A549 (cell line): Measurements from ENCODE around the gene HSCB. TPM values are rescaled to one million over a fixed set of nuclear protein-coding genes. Genes with fewer than 3 reads are reported as not detected.

ENCODE experiments used
- ATAC-seq, 2 experiments: fragments of 200-7000 bp in 1 of 2; fragments of >200 bp in 1 of 2; cut with Nextera tagmentation in 1 of 2; cut with Tn5 transposase in 1 of 2; 3 replicates each; pipeline versions ENCODE4 v1.8.0 to v1.9.1; 2018 to 2020; ENCODE audit warnings: mild to moderate bottlenecking in 1 of 2, moderate library complexity in 1 of 2
- CTCF ChIA-PET: fragments of 300-600 bp; sonication (Branson Sonifier 250); formaldehyde crosslinking; extraction: SDS; loops from one replicate; lab custom pipeline; 2021; ENCODE audit warnings: antibody characterized with exemption, inconsistent platforms; lab: Yijun Ruan, JAX
- POLR2A ChIA-PET: fragments of 350-600 bp; formaldehyde crosslinking; extraction: SDS; loops from one replicate; lab custom pipeline; 2021; ENCODE audit warnings: antibody characterized with exemption, inconsistent platforms; lab: Yijun Ruan, JAX
- DNase-seq, 2 experiments: peaks; one replicate each; pipeline versions ENCODE4 v3.0.0 to v3.0.0-alpha.2; 2011 to 2016; ENCODE audit warnings: low read depth in 1 of 2, low spot score in 1 of 2
- FAIRE-seq: peaks from 2 replicates; lab custom pipeline; 2011; peaks lifted over from hg19 to GRCh38; lab: Jason Lieb, UNC
- H3K27ac ChIP-seq, 2 experiments: fragments of >200 bp; sonication (Bioruptor Twin); formaldehyde crosslinking; 3 replicates each; pipeline ENCODE4 v1.5.1; 2016 to 2017
- H3K4me1 ChIP-seq: fragments of >200 bp; sonication (Bioruptor Twin); formaldehyde crosslinking; 3 replicates; pipeline ENCODE4 v1.6.1; 2016
- H3K4me2 ChIP-seq: fragments of >200 bp; sonication (Bioruptor Twin); formaldehyde crosslinking; 3 replicates; pipeline ENCODE4 v1.6.1; 2016
- H3K4me3 ChIP-seq: fragments of >200 bp; sonication (Bioruptor Twin); formaldehyde crosslinking; 3 replicates; pipeline ENCODE4 v1.5.1; 2016
- H3K9me3 ChIP-seq: fragments of >200 bp; sonication (Bioruptor Twin); formaldehyde crosslinking; 3 replicates; pipeline ENCODE4 v1.6.1; 2016
- BHLHE40 ChIP-seq: IDR thresholded peaks from 2 replicates; pipeline ENCODE4 v1.6.1; 2012; ENCODE audit warnings: low read depth, low read length, inconsistent platforms
- CHD2 ChIP-seq: fragments of 150-350 bp; IDR thresholded peaks from 2 replicates; pipeline ENCODE4 v1.6.1; 2014; ENCODE audit warnings: low read length; ENCODE audit not compliant: partially characterized antibody
- CHD4 ChIP-seq: fragments of 200-600 bp; sonication (generic); IDR thresholded peaks from 2 replicates; pipeline ENCODE4 v1.6.1; 2016; ENCODE audit warnings: antibody characterized with exemption, mild to moderate bottlenecking, borderline replicate concordance
- ESRRA ChIP-seq: fragments of 150-350 bp; IDR thresholded peaks from 2 replicates; pipeline ENCODE4 v1.6.1; 2014; ENCODE audit warnings: mild to moderate bottlenecking, low read length, borderline replicate concordance
- FOSB ChIP-seq: fragments of 250-450 bp; sonication (Bioruptor Pico); IDR thresholded peaks from 2 replicates; pipeline ENCODE4 v1.5.0; 2020; ENCODE audit warnings: mild to moderate bottlenecking, moderate library complexity
- FOSL2 ChIP-seq, 2 experiments: fragments of 450-650 bp in 1 of 2; fragments of >200 bp in 1 of 2; sonication (Bioruptor Twin) in 1 of 2; formaldehyde crosslinking; IDR thresholded peaks; 2 replicates each; pipeline versions ENCODE4 v1.5.0 to v1.6.1; 2016 to 2020; ENCODE audit warnings: mild to moderate bottlenecking in 1 of 2, moderate library complexity in 1 of 2
- HOXB5 ChIP-seq: fragments of 250-450 bp; sonication (Bioruptor Pico); IDR thresholded peaks from 2 replicates; pipeline ENCODE4 v1.5.0; 2020; ENCODE audit warnings: mild to moderate bottlenecking, moderate library complexity
- JUN ChIP-seq, 2 experiments: fragments of >200 bp; sonication (Bioruptor Twin); formaldehyde crosslinking; IDR thresholded peaks; 2 replicates in 1 of 2; 3 replicates in 1 of 2; pipeline ENCODE4 v1.6.1; 2016 to 2017
- MYC ChIP-seq: IDR thresholded peaks from 2 replicates; pipeline ENCODE4 v1.6.1; 2012; ENCODE audit warnings: mild to moderate bottlenecking, inconsistent platforms, low read length, improper control_type of control experiment, borderline replicate concordance
- NFE2L2 ChIP-seq: fragments of 150-350 bp; conservative IDR thresholded peaks from 2 replicates; pipeline ENCODE4 v1.6.1; 2014; ENCODE audit warnings: low read length
- PHF8 ChIP-seq: fragments of 200-600 bp; sonication (generic); IDR thresholded peaks from 2 replicates; pipeline ENCODE4 v1.6.1; 2016; ENCODE audit warnings: low read depth, mild to moderate bottlenecking, antibody characterized with exemption, moderate library complexity, borderline replicate concordance
- POLR2A ChIP-seq: IDR thresholded peaks from 2 replicates; pipeline ENCODE4 v1.6.1; 2012; ENCODE audit warnings: mild to moderate bottlenecking, low read length
- POLR2AphosphoS2 ChIP-seq: conservative IDR thresholded peaks from 2 replicates; pipeline ENCODE4 v1.6.1; 2012; ENCODE audit warnings: low read length, improper control_type of control experiment, inconsistent platforms
- RCOR1 ChIP-seq: fragments of 150-350 bp; IDR thresholded peaks from 2 replicates; pipeline ENCODE4 v1.6.1; 2014; ENCODE audit warnings: antibody characterized with exemption, low read length, low read depth
- RNF2 ChIP-seq: fragments of 200-600 bp; sonication (generic); IDR thresholded peaks from 2 replicates; pipeline ENCODE4 v1.6.1; 2016; ENCODE audit warnings: low read depth, mild to moderate bottlenecking, antibody characterized with exemption, moderate library complexity, borderline replicate concordance
- SREBF2 ChIP-seq: fragments of 450-650 bp; IDR thresholded peaks from 2 replicates; pipeline ENCODE4 v1.6.1; 2014; ENCODE audit warnings: mild to moderate bottlenecking, moderate library complexity
- TFCP2L1 ChIP-seq: fragments of 250-450 bp; sonication (Bioruptor Pico); IDR thresholded peaks from 2 replicates; pipeline ENCODE4 v1.5.0; 2021; ENCODE audit warnings: mild to moderate bottlenecking
- TP53 ChIP-seq: fragments of 250-450 bp; sonication (Bioruptor Pico); IDR thresholded peaks from 2 replicates; pipeline ENCODE4 v1.5.0; 2021; ENCODE audit warnings: mild to moderate bottlenecking, moderate library complexity
- ZFP36 ChIP-seq: fragments of 450-650 bp; IDR thresholded peaks from 2 replicates; pipeline ENCODE4 v1.6.1; 2014; ENCODE audit warnings: borderline replicate concordance; ENCODE audit not compliant: partially characterized antibody
- WGBS: methylation state at CpG from one replicate; pipeline ENCODE4 v1.1.6; 2017; ENCODE audit errors: missing lambda C conversion rate; 5-methylcytosine and 5-hydroxymethylcytosine counted together
- polyA plus RNA-seq, 4 experiments: library from polyadenylated mRNA; depleted of rRNA in 3 of 4; stranded (reverse); fragments of >200 nt; fragmentation: RNase III in 1 of 4; extraction: RNeasy Plus Mini Kit Qiagen cat#74134 plus additional on column Dnase treatment in 1 of 4; gene quantifications; 2 replicates in 3 of 4; 3 replicates in 1 of 4; pipeline ENCODE4 v1.2.3, GENCODE V29; 2011 to 2017
- TF ChIP-seq, protein P1 (sequence below): fragments of >200 bp; sonication (Bioruptor Twin); formaldehyde crosslinking; IDR thresholded peaks from 3 replicates; pipeline ENCODE4 v1.5.1; 2016
- TF ChIP-seq, protein P2 (sequence below): IDR thresholded peaks from 2 replicates; pipeline ENCODE4 v1.6.1; 2012
- TF ChIP-seq, protein P3 (sequence below): fragments of >200 bp; sonication (Bioruptor Twin); formaldehyde crosslinking; IDR thresholded peaks from 3 replicates; pipeline ENCODE4 v1.6.1; 2016
- TF ChIP-seq, protein P4 (sequence below): fragments of 450-650 bp; IDR thresholded peaks from 2 replicates; pipeline ENCODE4 v1.6.1; 2014; ENCODE audit warnings: antibody characterized with exemption
- TF ChIP-seq, protein P5 (sequence below): IDR thresholded peaks from 2 replicates; pipeline ENCODE4 v1.6.1; 2012; ENCODE audit warnings: low read depth, borderline replicate concordance
- TF ChIP-seq, protein P6 (sequence below): fragments of >200 bp; sonication (Bioruptor Twin); formaldehyde crosslinking; IDR thresholded peaks from 2 replicates; pipeline ENCODE4 v1.6.1; 2016

HSCB gene
- polyA plus RNA-seq, 2 of the 4 experiments (the other 2 are of a cell fraction), result 17.2 to 22.4 TPM

DNA sequence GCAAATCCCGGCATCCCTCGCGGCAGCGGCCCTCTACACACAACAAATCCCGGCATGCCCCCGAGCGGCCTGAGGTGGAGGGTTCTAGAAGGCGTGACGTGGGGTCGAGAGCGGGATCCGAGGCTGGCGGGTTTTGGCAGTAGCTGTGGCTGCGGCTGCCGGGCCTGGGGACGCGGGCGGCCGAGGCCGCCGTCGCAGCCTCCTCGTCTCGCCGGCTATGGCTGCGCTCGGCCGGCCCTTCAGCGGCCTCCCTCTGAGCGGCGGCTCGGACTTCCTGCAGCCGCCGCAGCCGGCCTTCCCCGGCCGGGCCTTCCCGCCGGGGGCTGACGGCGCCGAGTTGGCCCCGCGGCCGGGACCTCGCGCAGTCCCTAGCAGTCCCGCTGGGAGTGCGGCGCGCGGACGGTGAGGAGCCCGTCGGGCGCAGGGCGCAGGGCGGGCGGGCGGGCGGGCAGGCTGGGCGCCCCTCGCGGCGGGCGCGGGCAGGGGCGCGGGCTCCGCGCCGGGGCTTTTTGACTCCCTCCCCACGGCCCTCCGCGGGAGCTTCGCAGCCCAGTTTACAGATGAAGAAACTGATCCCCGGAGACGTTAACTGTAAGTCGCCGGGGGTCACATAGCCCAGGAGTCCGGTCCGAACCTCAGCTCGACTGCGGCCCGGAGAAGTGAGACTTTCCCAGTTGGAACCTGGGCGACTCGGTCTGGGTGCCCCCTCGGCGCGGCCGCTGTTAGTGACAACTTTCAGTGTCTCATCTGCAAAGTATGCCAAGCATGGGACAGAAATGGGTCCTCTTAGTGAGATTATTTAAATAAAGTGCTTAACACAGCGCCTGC is 31.0 kb downstream of the HSCB start, which contains the start of gene CCDC117:
CCDC117 (plus strand) TSS at position 63 of the 828 bp plus-strand sequence; CDS start at position 218, 155 bp downstream.
- DNase-seq, result peak; percentile 89 to 94
- FAIRE-seq, result no peak

DNA sequence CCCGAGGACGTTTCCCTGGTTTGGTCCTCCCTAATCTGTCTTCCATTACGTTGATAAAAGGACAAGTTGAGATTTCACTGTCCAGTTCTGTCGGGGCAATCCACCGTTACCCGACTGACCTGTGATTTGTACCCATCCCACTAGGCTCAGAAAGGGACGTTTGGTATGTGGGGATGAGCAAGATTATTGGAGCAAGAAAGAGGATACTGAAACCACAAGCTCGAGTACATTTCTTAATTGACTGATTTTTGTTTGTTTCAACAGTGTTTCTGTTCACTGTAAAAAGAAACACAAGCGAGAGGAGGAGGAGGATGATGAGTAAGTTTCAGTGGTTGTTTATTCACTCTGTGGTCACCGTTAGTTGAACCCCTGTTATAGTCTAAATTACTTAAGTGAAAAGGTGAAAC is 31.6 kb downstream of the HSCB start:
- FAIRE-seq, result no peak
- CTCF ChIA-PET, result interaction anchor here (0.6 to 3.1 kb wide), 8 partner anchors 8 to 172 kb away, joined by 3 to 17 read pairs (median 4); no protein-coding TSS in a partner anchor
- WGBS, result 3% methylated on average over 10 of the region's 10 CpGs

More for the DNA sequence above, 31.0 kb downstream of the HSCB start, which contains the start of gene CCDC117:
- peak within 1 kb of the TSS; percentile 77 for H3K4me2 ChIP-seq
- no peaks in the 10 kb centered on the region for H3K4me1 ChIP-seq
- CTCF ChIA-PET, result interaction anchor here (0.7 to 3.1 kb wide), 9 partner anchors 9 to 172 kb away, joined by 3 to 17 read pairs (median 3); partner anchors contain the start of gene TTC28
- no peak for TF ChIP-seq RNF2
- TF ChIP-seq, protein P1, sequence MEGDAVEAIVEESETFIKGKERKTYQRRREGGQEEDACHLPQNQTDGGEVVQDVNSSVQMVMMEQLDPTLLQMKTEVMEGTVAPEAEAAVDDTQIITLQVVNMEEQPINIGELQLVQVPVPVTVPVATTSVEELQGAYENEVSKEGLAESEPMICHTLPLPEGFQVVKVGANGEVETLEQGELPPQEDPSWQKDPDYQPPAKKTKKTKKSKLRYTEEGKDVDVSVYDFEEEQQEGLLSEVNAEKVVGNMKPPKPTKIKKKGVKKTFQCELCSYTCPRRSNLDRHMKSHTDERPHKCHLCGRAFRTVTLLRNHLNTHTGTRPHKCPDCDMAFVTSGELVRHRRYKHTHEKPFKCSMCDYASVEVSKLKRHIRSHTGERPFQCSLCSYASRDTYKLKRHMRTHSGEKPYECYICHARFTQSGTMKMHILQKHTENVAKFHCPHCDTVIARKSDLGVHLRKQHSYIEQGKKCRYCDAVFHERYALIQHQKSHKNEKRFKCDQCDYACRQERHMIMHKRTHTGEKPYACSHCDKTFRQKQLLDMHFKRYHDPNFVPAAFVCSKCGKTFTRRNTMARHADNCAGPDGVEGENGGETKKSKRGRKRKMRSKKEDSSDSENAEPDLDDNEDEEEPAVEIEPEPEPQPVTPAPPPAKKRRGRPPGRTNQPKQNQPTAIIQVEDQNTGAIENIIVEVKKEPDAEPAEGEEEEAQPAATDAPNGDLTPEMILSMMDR, result peak; percentile 26; the same call in 1 of the 3 replicates
- TF ChIP-seq, protein P2, sequence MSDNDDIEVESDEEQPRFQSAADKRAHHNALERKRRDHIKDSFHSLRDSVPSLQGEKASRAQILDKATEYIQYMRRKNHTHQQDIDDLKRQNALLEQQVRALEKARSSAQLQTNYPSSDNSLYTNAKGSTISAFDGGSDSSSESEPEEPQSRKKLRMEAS, result peak; percentile 86
- no peak for TF ChIP-seq POLR2AphosphoS2
- no peak for TF ChIP-seq TP53 (CRISPR knock-in tag)
- TF ChIP-seq CHD4, result no peak
- TF ChIP-seq TFCP2L1, result no peak
- no peak for TF ChIP-seq CHD2
- no peak for TF ChIP-seq ESRRA
- TF ChIP-seq BHLHE40, result no peak
- TF ChIP-seq PHF8, result peak; percentile 68; the same call in 1 of the 2 replicates
- TF ChIP-seq, protein P3, sequence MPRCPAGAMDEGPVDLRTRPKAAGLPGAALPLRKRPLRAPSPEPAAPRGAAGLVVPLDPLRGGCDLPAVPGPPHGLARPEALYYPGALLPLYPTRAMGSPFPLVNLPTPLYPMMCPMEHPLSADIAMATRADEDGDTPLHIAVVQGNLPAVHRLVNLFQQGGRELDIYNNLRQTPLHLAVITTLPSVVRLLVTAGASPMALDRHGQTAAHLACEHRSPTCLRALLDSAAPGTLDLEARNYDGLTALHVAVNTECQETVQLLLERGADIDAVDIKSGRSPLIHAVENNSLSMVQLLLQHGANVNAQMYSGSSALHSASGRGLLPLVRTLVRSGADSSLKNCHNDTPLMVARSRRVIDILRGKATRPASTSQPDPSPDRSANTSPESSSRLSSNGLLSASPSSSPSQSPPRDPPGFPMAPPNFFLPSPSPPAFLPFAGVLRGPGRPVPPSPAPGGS, result 0 out of 3 replicates have a peak, but pooled peaks have one; percentile 31
- no peak for TF ChIP-seq MYC
- peak; percentile 64 to 71; a peak in 3 of 5 replicates for TF ChIP-seq JUN (IDR thresholded peaks at IDR 0.05)
- TF ChIP-seq HOXB5, result 0 out of 2 replicates have a peak, but pooled peaks have one; percentile 16
- TF ChIP-seq, protein P4, sequence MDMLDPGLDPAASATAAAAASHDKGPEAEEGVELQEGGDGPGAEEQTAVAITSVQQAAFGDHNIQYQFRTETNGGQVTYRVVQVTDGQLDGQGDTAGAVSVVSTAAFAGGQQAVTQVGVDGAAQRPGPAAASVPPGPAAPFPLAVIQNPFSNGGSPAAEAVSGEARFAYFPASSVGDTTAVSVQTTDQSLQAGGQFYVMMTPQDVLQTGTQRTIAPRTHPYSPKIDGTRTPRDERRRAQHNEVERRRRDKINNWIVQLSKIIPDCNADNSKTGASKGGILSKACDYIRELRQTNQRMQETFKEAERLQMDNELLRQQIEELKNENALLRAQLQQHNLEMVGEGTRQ, result no peak
- TF ChIP-seq, protein P5, sequence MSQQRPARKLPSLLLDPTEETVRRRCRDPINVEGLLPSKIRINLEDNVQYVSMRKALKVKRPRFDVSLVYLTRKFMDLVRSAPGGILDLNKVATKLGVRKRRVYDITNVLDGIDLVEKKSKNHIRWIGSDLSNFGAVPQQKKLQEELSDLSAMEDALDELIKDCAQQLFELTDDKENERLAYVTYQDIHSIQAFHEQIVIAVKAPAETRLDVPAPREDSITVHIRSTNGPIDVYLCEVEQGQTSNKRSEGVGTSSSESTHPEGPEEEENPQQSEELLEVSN, result peak; percentile 88
- no peak for TF ChIP-seq FOSB (CRISPR knock-in tag)
- peak; percentile 73 for TF ChIP-seq POLR2A
- TF ChIP-seq ZFP36, result peak; percentile 18
- peak within 1 kb of the TSS; percentile 84 for H3K4me3 ChIP-seq
- peak; percentile 96 to 97 for ATAC-seq
- POLR2A ChIA-PET, result interaction anchor here (0.7 kb wide), 1 partner anchor 28 kb away, joined by 3 read pairs; the partner anchor contains the start of gene XBP1
- H3K9me3 ChIP-seq, result no peaks in the 10 kb centered on the region
- WGBS, result under 1% methylated on average over 18 of the region's 92 CpGs
- peak within 1 kb of the TSS; percentile 95 to 97 for H3K27ac ChIP-seq

More for the DNA sequence above, 31.6 kb downstream of the HSCB start:
- Histone ChIP-seq H3K4me2 (peak overlapping the region; percentile 77), H3K4me3 (peak overlapping the region; percentile 84), H3K27ac (peak overlapping the region; percentile 95 to 97), H3K4me1 (no peaks in the 10 kb centered on the region), H3K9me3 (no peaks in the 10 kb centered on the region)
- POLR2A ChIA-PET, result no interaction called here
- DNase-seq (peak in 1 of 2 experiments; percentile 8), ATAC-seq (peak in 1 of 2 experiments; percentile 15; a peak in 2 of 6 replicates)
- no peak for TF ChIP-seq RCOR1
- no peak for TF ChIP-seq FOSL2 (IDR thresholded peaks at IDR 0.05)
- no peak for TF ChIP-seq FOSL2 (CRISPR knock-in tag; IDR thresholded peaks at IDR 0.05)
- TF ChIP-seq, protein P6, sequence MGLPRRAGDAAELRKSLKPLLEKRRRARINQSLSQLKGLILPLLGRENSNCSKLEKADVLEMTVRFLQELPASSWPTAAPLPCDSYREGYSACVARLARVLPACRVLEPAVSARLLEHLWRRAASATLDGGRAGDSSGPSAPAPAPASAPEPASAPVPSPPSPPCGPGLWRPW, result no peak
- TF ChIP-seq SREBF2, result no peak
- TF ChIP-seq NFE2L2, result no peak
- no peak for TF ChIP-seq BHLHE40
- TF ChIP-seq, protein P4, result no peak
- no peak for TF ChIP-seq CHD4
